OCI-LY1 (cell line): ENCODE data around the gene MPRIP.

ENCODE experiments used
- H2AFZ ChIP-seq: fragments of 200-600 bp; sonication (generic), shearing (Covaris generic); 2 replicates; pipeline ENCODE4 v1.6.0; 2014; ENCODE audit warnings: antibody characterized with exemption, mild to moderate bottlenecking, low read length
- H3F3A ChIP-seq: fragments of 200-600 bp; sonication (generic), shearing (Covaris generic); 2 replicates; pipeline ENCODE4 v1.6.0; 2014; ENCODE audit warnings: mild to moderate bottlenecking, antibody characterized with exemption, low read length, moderate library complexity; ENCODE audit not compliant: insufficient read depth
- H3K27ac ChIP-seq: fragments of 200-600 bp; sonication (generic); 2 replicates; pipeline ENCODE4 v1.5.1; 2014; ENCODE audit warnings: low read length, mixed run types, mild to moderate bottlenecking, low read depth; ENCODE audit not compliant: poor library complexity, severe bottlenecking
- H3K27me3 ChIP-seq: fragments of 200-600 bp; sonication (generic); 2 replicates; pipeline ENCODE4 v1.6.0; 2014; ENCODE audit warnings: antibody characterized with exemption, mild to moderate bottlenecking, low read length, moderate library complexity; ENCODE audit not compliant: insufficient read depth
- H3K36me3 ChIP-seq: fragments of 200-600 bp; sonication (generic); 2 replicates; pipeline ENCODE4 v1.6.1; 2014; ENCODE audit warnings: mild to moderate bottlenecking, antibody characterized with exemption, low read length, moderate library complexity, mixed read lengths; ENCODE audit not compliant: insufficient read depth
- H3K4me1 ChIP-seq: fragments of 200-600 bp; sonication (generic); 2 replicates; pipeline ENCODE4 v1.5.1; 2014; ENCODE audit warnings: mild to moderate bottlenecking, low read length, moderate library complexity; ENCODE audit not compliant: insufficient read depth, severe bottlenecking
- H3K4me2 ChIP-seq: fragments of 200-600 bp; sonication (generic), shearing (Covaris generic); 2 replicates; pipeline ENCODE4 v1.6.1; 2014; ENCODE audit warnings: low read length
- H3K4me3 ChIP-seq: fragments of 200-600 bp; sonication (generic); 2 replicates; pipeline ENCODE4 v1.5.1; 2014; ENCODE audit warnings: low read length, low read depth, mild to moderate bottlenecking, mixed read lengths; ENCODE audit not compliant: poor library complexity, severe bottlenecking
- H3K79me2 ChIP-seq: fragments of 200-600 bp; shearing (Covaris generic); 2 replicates; pipeline ENCODE4 v1.6.1; 2016; ENCODE audit warnings: mixed run types, low read length, mixed read lengths; ENCODE audit not compliant: insufficient read depth
- H3K9ac ChIP-seq: fragments of 200-600 bp; sonication (generic), shearing (Covaris generic); 2 replicates; pipeline ENCODE4 v1.6.1; 2014; ENCODE audit warnings: mild to moderate bottlenecking, low read length, mixed read lengths
- H3K9me2 ChIP-seq: fragments of 200-600 bp; sonication (generic), shearing (Covaris generic); 2 replicates; pipeline ENCODE4 v1.6.1; 2014; ENCODE audit warnings: low read depth, mild to moderate bottlenecking, low read length, mixed read lengths
- H3K9me3 ChIP-seq: fragments of 200-600 bp; shearing (Covaris generic); 2 replicates; pipeline ENCODE4 v1.6.1; 2014; ENCODE audit warnings: low read length, mixed read lengths
- H4K20me1 ChIP-seq: fragments of 200-600 bp; sonication (generic), shearing (Covaris generic); 2 replicates; pipeline ENCODE4 v1.6.0; 2016; ENCODE audit warnings: mild to moderate bottlenecking, low read length; ENCODE audit not compliant: insufficient read depth
- CTCF ChIP-seq: fragments of 200-600 bp; sonication (generic), shearing (Covaris generic); IDR thresholded peaks from 2 replicates; pipeline ENCODE4 v1.5.1; 2017; ENCODE audit warnings: mild to moderate bottlenecking, antibody characterized with exemption, low read length, moderate library complexity, mixed read lengths
- EZH2 ChIP-seq: fragments of 200-600 bp; sonication (generic), shearing (Covaris generic); IDR thresholded peaks from 2 replicates; pipeline ENCODE4 v1.8.0; 2017; ENCODE audit warnings: borderline replicate concordance, mixed run types, mild to moderate bottlenecking, antibody characterized with exemption, low read length, moderate library complexity, mixed read lengths

Gene MPRIP

GRCh38 chr17:17151962-17152361, 109.7 kb downstream of the MPRIP start:
- H3K9me3 ChIP-seq, result no peaks in the 10 kb centered on the region
- no peak overlapping the region for H3K4me2 ChIP-seq
- no peaks in the 10 kb centered on the region for H4K20me1 ChIP-seq
- H3K36me3 ChIP-seq, result peaks cover 74% of the 10 kb centered on the region
- no peak overlapping the region for H3K4me3 ChIP-seq
- H3K4me1 ChIP-seq, result peaks cover 7% of the 10 kb centered on the region
- TF ChIP-seq EZH2, result no peak
- H3K9ac ChIP-seq, result no peak overlapping the region
- no peak overlapping the region for H2AFZ ChIP-seq
- no peak overlapping the region for H3K27ac ChIP-seq
- H3K9me2 ChIP-seq, result no peaks in the 10 kb centered on the region
- no peaks in the 10 kb centered on the region for H3F3A ChIP-seq
- H3K79me2 ChIP-seq, result no peaks in the 10 kb centered on the region
- no peaks in the 10 kb centered on the region for H3K27me3 ChIP-seq

GRCh38 chr17:17152385-17152784, 110.1 kb downstream of the MPRIP start:
- Histone ChIP-seq H3K9me2 (no peaks in the 10 kb centered on the region), H3K79me2 (no peaks in the 10 kb centered on the region), H3K9me3 (no peaks in the 10 kb centered on the region), H3F3A (no peaks in the 10 kb centered on the region), H3K4me2 (no peak overlapping the region), H3K4me1 (peaks cover 7% of the 10 kb centered on the region), H3K27me3 (no peaks in the 10 kb centered on the region), H3K36me3 (peaks cover 73% of the 10 kb centered on the region), H3K4me3 (no peak overlapping the region), H2AFZ (no peak overlapping the region), H3K9ac (no peak overlapping the region), H4K20me1 (no peaks in the 10 kb centered on the region), H3K27ac (no peak overlapping the region)
- TF ChIP-seq EZH2 (no peak), CTCF (no peak)

GRCh38 chr17:17153071-17153470, 110.8 kb downstream of the MPRIP start:
- H3F3A ChIP-seq, result no peaks in the 10 kb centered on the region
- H3K36me3 ChIP-seq, result peaks cover 66% of the 10 kb centered on the region

More at GRCh38 chr17:17153071-17153470, 110.8 kb downstream of the MPRIP start:
- H3K9me3 ChIP-seq, result no peaks in the 10 kb centered on the region
- H3K79me2 ChIP-seq, result no peaks in the 10 kb centered on the region
- H3K9me2 ChIP-seq, result no peaks in the 10 kb centered on the region
- H4K20me1 ChIP-seq, result no peaks in the 10 kb centered on the region
- no peak overlapping the region for H3K9ac ChIP-seq
- peaks cover 7% of the 10 kb centered on the region for H3K4me1 ChIP-seq
- H3K4me3 ChIP-seq, result no peak overlapping the region
- no peak overlapping the region for H2AFZ ChIP-seq
- no peak overlapping the region for H3K4me2 ChIP-seq
- no peak for TF ChIP-seq EZH2
- TF ChIP-seq CTCF, result no peak
- no peak overlapping the region for H3K27ac ChIP-seq
- no peaks in the 10 kb centered on the region for H3K27me3 ChIP-seq
